ENCODE measurements around the gene DNAH7. TPM values are rescaled to one million over a fixed set of nuclear protein-coding genes. Genes with fewer than 3 reads are reported as not detected.

The DNAH7 gene
- total and polyA plus RNA-seq, 9 donors, result 0.30 to 27.3 (median 1.6) TPM

DNA sequence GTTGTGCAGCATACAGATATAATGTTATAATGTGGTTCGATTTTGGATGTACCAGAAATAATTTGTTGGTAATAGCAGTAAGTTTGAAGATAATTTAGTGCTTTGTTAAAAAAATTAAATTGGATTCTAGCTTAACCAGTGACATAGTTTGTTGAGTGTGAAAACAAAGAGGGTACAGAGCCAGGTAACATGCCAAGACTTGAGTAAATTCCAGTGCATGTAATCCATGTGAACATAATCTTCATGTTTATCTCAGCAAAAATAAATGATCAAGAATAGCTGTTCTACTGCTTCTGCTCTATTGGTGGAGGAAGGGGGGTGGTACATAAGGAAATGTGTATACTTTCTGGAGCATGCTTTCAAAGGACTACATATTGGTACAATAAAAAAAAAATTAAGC, 165.8 kb downstream of the DNAH7 start:
- WGBS, 3 donors, result 86 to 92% (median 90%) methylated on average over 1 of the region's 1 CpG
- no peaks in the 10 kb centered on the region for H3K9me3 ChIP-seq
- TF ChIP-seq EP300 (IDR thresholded peaks at IDR 0.05) (no peak), CTCF (IDR thresholded peaks at IDR 0.05) (no peak), POLR2A (IDR thresholded peaks at IDR 0.05) (no peak)
- no peak overlapping the region for H3K27ac ChIP-seq
- intact Hi-C loops (cut with DNase I), result no loop called here
- no peaks in the 10 kb centered on the region for H3K36me3 ChIP-seq
- H3K4me3 ChIP-seq, result no peak overlapping the region
- H3K27me3 ChIP-seq, result no peaks in the 10 kb centered on the region
- no peak for DNase-seq
- H3K4me1 ChIP-seq (ENCODE audit: insufficient read depth), result peaks cover 1% of the 10 kb centered on the region

DNA sequence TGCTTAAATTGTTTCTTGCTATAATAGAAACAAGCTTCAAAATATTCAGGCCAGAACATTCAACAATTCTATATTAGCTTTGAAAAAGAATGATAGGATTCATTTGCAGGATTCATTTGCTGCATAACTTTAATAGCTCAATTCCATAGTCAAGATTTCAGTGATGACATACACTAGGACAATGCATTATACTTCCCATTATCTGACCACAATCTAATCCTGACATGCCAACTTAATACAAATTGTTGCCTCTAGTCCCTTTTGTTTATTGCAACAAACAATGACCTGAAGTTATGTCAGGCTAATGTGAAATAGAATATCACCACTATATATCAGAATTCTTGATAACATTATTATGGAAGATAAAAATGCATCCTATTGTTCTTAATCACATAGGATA, 169.4 kb downstream of the DNAH7 start:
- Histone ChIP-seq H3K9me3 (no peaks in the 10 kb centered on the region), H3K4me3 (no peak overlapping the region), H3K36me3 (no peaks in the 10 kb centered on the region), H3K27ac (no peak overlapping the region), H3K4me1 (ENCODE audit: insufficient read depth) (peaks cover 1% of the 10 kb centered on the region), H3K27me3 (no peaks in the 10 kb centered on the region)
- TF ChIP-seq CTCF (IDR thresholded peaks at IDR 0.05), result no peak
- TF ChIP-seq EP300 (IDR thresholded peaks at IDR 0.05), result no peak
- DNase-seq, result no peak
- intact Hi-C loops (cut with DNase I), result no loop called here

DNA sequence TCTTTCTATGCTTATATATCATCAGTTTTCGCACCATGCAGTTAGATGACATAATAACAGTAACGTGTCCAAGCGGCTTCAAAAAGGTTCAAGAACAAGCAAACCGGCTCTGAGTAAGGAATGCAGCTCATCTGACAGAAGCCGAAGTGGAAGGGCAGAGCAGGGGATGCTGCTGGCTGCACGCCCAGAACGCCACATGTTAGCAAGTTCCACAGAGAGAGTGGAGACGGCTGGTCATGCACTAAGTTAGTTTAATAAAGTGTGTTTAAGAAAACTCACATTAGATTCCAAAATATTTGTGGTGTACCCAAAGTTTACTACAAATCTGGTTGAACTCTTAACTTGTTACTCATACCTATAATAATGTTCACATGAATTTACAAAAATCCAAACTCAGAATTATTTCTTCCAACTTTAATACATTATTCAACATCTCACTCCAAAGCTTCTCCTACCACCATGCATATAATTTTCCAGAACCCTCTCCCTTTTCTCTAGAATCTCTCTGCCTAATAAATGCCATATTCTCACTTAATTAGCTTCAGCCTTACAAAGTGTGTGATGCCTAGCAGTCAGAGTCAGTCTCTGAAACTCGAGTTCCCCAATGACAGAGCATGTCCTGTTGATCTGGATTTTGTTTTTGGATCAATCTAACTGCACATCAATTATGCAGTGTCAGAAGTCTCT, 170.0 kb downstream of the DNAH7 start:
- DNase-seq, result peak; percentile 55 to 85 (median 80)

DNA sequence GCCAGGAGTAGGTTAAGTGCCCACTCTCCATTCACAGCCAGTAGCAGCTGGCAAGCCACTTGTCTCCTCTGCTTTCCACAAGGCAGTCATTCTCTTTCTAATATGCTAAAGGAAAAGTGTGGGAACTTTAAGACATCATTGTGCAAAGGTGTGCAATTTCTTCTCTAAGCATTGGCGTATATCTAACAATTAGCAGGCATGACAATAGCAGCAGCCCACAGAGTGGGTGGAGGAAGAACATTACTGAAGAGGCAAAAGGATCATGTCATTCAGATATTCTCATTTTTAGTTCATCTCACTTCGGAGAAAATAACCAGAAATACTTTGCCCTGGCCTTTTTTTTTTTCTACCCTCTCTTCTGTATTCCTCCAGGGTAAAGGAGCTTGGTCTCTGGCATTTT, 177.6 kb downstream of the DNAH7 start:
- H3K4me3 ChIP-seq, result no peak overlapping the region
- no peaks in the 10 kb centered on the region for H3K4me1 ChIP-seq (ENCODE audit: insufficient read depth)
- intact Hi-C loops (cut with DNase I), result no loop called here
- 86 to 92% (median 88%) methylated on average over 2 of the region's 2 CpGs for WGBS, 3 donors
- DNase-seq, result no peak
- TF ChIP-seq POLR2A (IDR thresholded peaks at IDR 0.05) (no peak), CTCF (IDR thresholded peaks at IDR 0.05) (no peak), EP300 (IDR thresholded peaks at IDR 0.05) (no peak)
- no peaks in the 10 kb centered on the region for H3K36me3 ChIP-seq
- no peaks in the 10 kb centered on the region for H3K9me3 ChIP-seq
- H3K27me3 ChIP-seq, result no peaks in the 10 kb centered on the region
- H3K27ac ChIP-seq, result no peak overlapping the region

More for the DNA sequence above, 170.0 kb downstream of the DNAH7 start:
- no peak overlapping the region for H3K4me3 ChIP-seq
- WGBS, 3 donors, result 4 to 8% (median 5%) methylated on average over 9 of the region's 9 CpGs
- H3K4me1 ChIP-seq (ENCODE audit: insufficient read depth), result peaks cover 1% of the 10 kb centered on the region
- H3K27ac ChIP-seq, result no peak overlapping the region
- H3K36me3 ChIP-seq, result no peaks in the 10 kb centered on the region
- TF ChIP-seq CTCF (IDR thresholded peaks at IDR 0.05), result no peak
- TF ChIP-seq POLR2A (IDR thresholded peaks at IDR 0.05), result no peak
- H3K27me3 ChIP-seq, result no peaks in the 10 kb centered on the region
- H3K9me3 ChIP-seq, result no peaks in the 10 kb centered on the region
- intact Hi-C loops (cut with DNase I), result no loop called here

All from ovary (tissue), 9 donors.